CD4-positive, alpha-beta memory T cell (primary cell): ENCODE results near the gene FRG1. TPM values are rescaled to one million over a fixed set of nuclear protein-coding genes. Genes with fewer than 3 reads are reported as not detected.
"Not testable (repeated sequence)": the region's sequence is repeated elsewhere in the genome, so short reads cannot be mapped to it uniquely, and the experiment has no call there.

Experiments used
- CTCF ChIA-PET: fragments of 350-600 bp; sonication (Branson Sonifier 250); formaldehyde crosslinking; loops from one replicate; lab custom pipeline; 2021; ENCODE audit warnings: inconsistent platforms; ENCODE audit not compliant: partially characterized antibody; lab: Charles Lee
- POLR2A ChIA-PET: fragments of 350-600 bp; sonication (Branson Sonifier 250); formaldehyde crosslinking; loops from one replicate; lab custom pipeline; 2021; ENCODE audit not compliant: partially characterized antibody; lab: Charles Lee
- DNase-seq, 5 donors: peaks; one replicate each; pipeline versions ENCODE4 v3.0.0 to v3.0.0-alpha.2; 2020 to 2022; ENCODE audit warnings: mixed read lengths in 1 of 5
- H3K27ac ChIP-seq: one replicate; pipeline ENCODE4 v1.7.0; 2013; ENCODE audit warnings: low read depth, low read length
- H3K27me3 ChIP-seq: 2 replicates; pipeline ENCODE4 v1.7.0; 2013; ENCODE audit warnings: mild to moderate bottlenecking, low read length, moderate library complexity; ENCODE audit not compliant: insufficient read depth
- H3K36me3 ChIP-seq: 2 replicates; pipeline ENCODE4 v1.7.0; 2013; ENCODE audit warnings: mild to moderate bottlenecking, low read length, moderate library complexity; ENCODE audit not compliant: insufficient read depth
- H3K4me1 ChIP-seq: 2 replicates; pipeline ENCODE4 v1.7.0; 2013; ENCODE audit warnings: mild to moderate bottlenecking, low read length, moderate library complexity; ENCODE audit not compliant: insufficient read depth
- H3K4me3 ChIP-seq, 2 donors: one replicate each; pipeline ENCODE4 v1.7.0; 2013; ENCODE audit warnings: low read length in 2 of 2, mild to moderate bottlenecking in 1 of 2
- H3K9me3 ChIP-seq, 2 donors: one replicate each; pipeline ENCODE4 v1.7.0; 2013; ENCODE audit warnings: low read length in 2 of 2, control low read depth in 1 of 2; ENCODE audit not compliant: control insufficient read depth in 1 of 2
- H3K27ac Mint-ChIP-seq, 7 donors: one replicate each; pipeline ENCODE4 v1.8.0; 2020 to 2021; ENCODE audit warnings: mixed read lengths in 7 of 7, mild to moderate bottlenecking in 6 of 7, inconsistent platforms in 3 of 7, moderate library complexity in 3 of 7
- H3K27me3 Mint-ChIP-seq, 2 donors: one replicate each; pipeline ENCODE4 v1.8.0; 2020 to 2021; ENCODE audit warnings: mixed read lengths in 2 of 2
- H3K36me3 Mint-ChIP-seq, 2 donors: one replicate each; pipeline ENCODE4 v1.8.0; 2020 to 2021; ENCODE audit warnings: mixed read lengths in 2 of 2, inconsistent platforms in 1 of 2, mild to moderate bottlenecking in 1 of 2
- H3K4me1 Mint-ChIP-seq, 4 donors: one replicate each; pipeline ENCODE4 v1.8.0; 2020 to 2021; ENCODE audit warnings: mixed read lengths in 4 of 4, mild to moderate bottlenecking in 1 of 4
- H3K4me3 Mint-ChIP-seq, 8 donors: one replicate each; pipeline ENCODE4 v1.8.0; 2020 to 2021; ENCODE audit warnings: mixed read lengths in 8 of 8, mild to moderate bottlenecking in 7 of 8, moderate library complexity in 6 of 8, inconsistent platforms in 3 of 8
- H3K9me3 Mint-ChIP-seq, 8 donors: one replicate each; pipeline ENCODE4 v1.8.0; 2020 to 2021; ENCODE audit warnings: mixed read lengths in 8 of 8, mild to moderate bottlenecking in 5 of 8, inconsistent platforms in 3 of 8, moderate library complexity in 1 of 8
- intact Hi-C: fragments of 100-400 bp; cut with micrococcal nuclease; formaldehyde crosslinking; loops from one replicate; pipeline ENCODE4 v1.15.1; 2023
- polyA plus RNA-seq, 2 donors: library from polyadenylated mRNA; unstranded; fragments of 300-500 nt; fragmentation: Illumina TruSeq; gene quantifications; one replicate each; pipeline ENCODE4 v1.2.3, GENCODE V29; 2021
- total RNA-seq, 2 experiments: library from RNA; stranded (reverse); gene quantifications; one replicate each; pipeline ENCODE4 v1.2.3, GENCODE V29; 2021

The FRG1 gene
- total and polyA plus RNA-seq, 4 experiments from 2014 or later = 57.8 to 62.3 (median 59.1) TPM

GRCh38 chr4:189984661-189985060, 44.0 kb downstream of the FRG1 start:
- H3K4me3 ChIP-seq, H3K27me3 ChIP-seq, DNase-seq, POLR2A ChIA-PET, H3K27me3 Mint-ChIP-seq, CTCF ChIA-PET, H3K27ac ChIP-seq, intact Hi-C loops, H3K4me1 ChIP-seq, H3K9me3 Mint-ChIP-seq, H3K4me3 Mint-ChIP-seq, H3K27ac Mint-ChIP-seq, H3K9me3 ChIP-seq, H3K36me3 Mint-ChIP-seq, H3K4me1 Mint-ChIP-seq, H3K36me3 ChIP-seq: not testable (repeated sequence)

GRCh38 chr4:189985651-189986243, 45.1 kb downstream of the FRG1 start:
- H3K27ac ChIP-seq, H3K4me3 ChIP-seq, DNase-seq, CTCF ChIA-PET, H3K36me3 ChIP-seq, H3K4me1 ChIP-seq, H3K27me3 Mint-ChIP-seq, H3K9me3 Mint-ChIP-seq, H3K27ac Mint-ChIP-seq, intact Hi-C loops, H3K36me3 Mint-ChIP-seq, H3K4me1 Mint-ChIP-seq, POLR2A ChIA-PET, H3K27me3 ChIP-seq, H3K9me3 ChIP-seq, H3K4me3 Mint-ChIP-seq: not testable (repeated sequence)

GRCh38 chr4:189988877-189989431, 48.3 kb downstream of the FRG1 start:
- Mint-ChIP-seq H3K9me3 (peaks cover 0 to 2% (median 0%) of the 10 kb centered on the region in 8 donors), H3K4me3 (no peak overlapping the region), H3K36me3 (no peaks in the 10 kb centered on the region), H3K27ac (no peak overlapping the region), H3K4me1 (no peaks in the 10 kb centered on the region), H3K27me3 (peaks cover 2 to 7% of the 10 kb centered on the region in 2 donors)
- no peak for DNase-seq
- ChIA-PET CTCF (no interaction called here), POLR2A (no interaction called here)
- intact Hi-C loops = no loop called here
- no peaks in the 10 kb centered on the region for H3K4me1 ChIP-seq
- no peaks in the 10 kb centered on the region for H3K36me3 ChIP-seq
- no peaks in the 10 kb centered on the region for H3K27me3 ChIP-seq
- no peaks in the 10 kb centered on the region for H3K9me3 ChIP-seq
- H3K27ac ChIP-seq = no peak overlapping the region
- no peak overlapping the region for H3K4me3 ChIP-seq

GRCh38 chr4:189989941-189990340, 49.3 kb downstream of the FRG1 start:
- H3K27me3 ChIP-seq, H3K9me3 Mint-ChIP-seq, H3K36me3 Mint-ChIP-seq, H3K4me1 Mint-ChIP-seq, H3K4me1 ChIP-seq, H3K4me3 Mint-ChIP-seq, intact Hi-C loops, H3K4me3 ChIP-seq, H3K27ac ChIP-seq, H3K27ac Mint-ChIP-seq, CTCF ChIA-PET, H3K27me3 Mint-ChIP-seq, POLR2A ChIA-PET, DNase-seq, H3K9me3 ChIP-seq, H3K36me3 ChIP-seq: not testable (repeated sequence)

Other genes with a start within 250 kb of the FRG1 start
- gene FRG2, start 86.4 kb downstream of the FRG1 start, total RNA-seq = not detected
- gene FRG2, start 86.4 kb downstream of the FRG1 start, polyA plus RNA-seq = not detected
- not detected for gene DBET, start 123.6 kb downstream of the FRG1 start, total RNA-seq
- not detected for gene DBET, start 123.6 kb downstream of the FRG1 start, polyA plus RNA-seq
- gene DUX4, start 232.9 kb downstream of the FRG1 start, total RNA-seq = not detected
- gene DUX4, start 232.9 kb downstream of the FRG1 start, polyA plus RNA-seq = not detected